CD4-positive, alpha-beta memory T cell (primary cell): ENCODE data around the gene MED26. TPM values are rescaled to one million over a fixed set of nuclear protein-coding genes. Genes with fewer than 3 reads are reported as not detected.
A peak's percentile ranks its signal among the peaks of the same experiment; 100 is the strongest.

Experiments used
- CTCF ChIA-PET: fragments of 350-600 bp; sonication (Branson Sonifier 250); formaldehyde crosslinking; loops from one replicate; lab custom pipeline; 2021; ENCODE audit warnings: inconsistent platforms; ENCODE audit not compliant: partially characterized antibody; lab: Charles Lee
- POLR2A ChIA-PET: fragments of 350-600 bp; sonication (Branson Sonifier 250); formaldehyde crosslinking; loops from one replicate; lab custom pipeline; 2021; ENCODE audit not compliant: partially characterized antibody; lab: Charles Lee
- DNase-seq, 5 donors: peaks; one replicate each; pipeline versions ENCODE4 v3.0.0 to v3.0.0-alpha.2; 2020 to 2022; ENCODE audit warnings: mixed read lengths in 1 of 5
- H3K27ac ChIP-seq: one replicate; pipeline ENCODE4 v1.7.0; 2013; ENCODE audit warnings: low read depth, low read length
- H3K27me3 ChIP-seq: 2 replicates; pipeline ENCODE4 v1.7.0; 2013; ENCODE audit warnings: mild to moderate bottlenecking, low read length, moderate library complexity; ENCODE audit not compliant: insufficient read depth
- H3K36me3 ChIP-seq: 2 replicates; pipeline ENCODE4 v1.7.0; 2013; ENCODE audit warnings: mild to moderate bottlenecking, low read length, moderate library complexity; ENCODE audit not compliant: insufficient read depth
- H3K4me1 ChIP-seq: 2 replicates; pipeline ENCODE4 v1.7.0; 2013; ENCODE audit warnings: mild to moderate bottlenecking, low read length, moderate library complexity; ENCODE audit not compliant: insufficient read depth
- H3K4me3 ChIP-seq, 2 donors: one replicate each; pipeline ENCODE4 v1.7.0; 2013; ENCODE audit warnings: low read length in 2 of 2, mild to moderate bottlenecking in 1 of 2
- H3K9me3 ChIP-seq, 2 donors: one replicate each; pipeline ENCODE4 v1.7.0; 2013; ENCODE audit warnings: low read length in 2 of 2, control low read depth in 1 of 2; ENCODE audit not compliant: control insufficient read depth in 1 of 2
- H3K27ac Mint-ChIP-seq, 7 donors: one replicate each; pipeline ENCODE4 v1.8.0; 2020 to 2021; ENCODE audit warnings: mixed read lengths in 7 of 7, mild to moderate bottlenecking in 6 of 7, inconsistent platforms in 3 of 7, moderate library complexity in 3 of 7
- H3K27me3 Mint-ChIP-seq, 2 donors: one replicate each; pipeline ENCODE4 v1.8.0; 2020 to 2021; ENCODE audit warnings: mixed read lengths in 2 of 2
- H3K36me3 Mint-ChIP-seq, 2 donors: one replicate each; pipeline ENCODE4 v1.8.0; 2020 to 2021; ENCODE audit warnings: mixed read lengths in 2 of 2, inconsistent platforms in 1 of 2, mild to moderate bottlenecking in 1 of 2
- H3K4me1 Mint-ChIP-seq, 4 donors: one replicate each; pipeline ENCODE4 v1.8.0; 2020 to 2021; ENCODE audit warnings: mixed read lengths in 4 of 4, mild to moderate bottlenecking in 1 of 4
- H3K4me3 Mint-ChIP-seq, 8 donors: one replicate each; pipeline ENCODE4 v1.8.0; 2020 to 2021; ENCODE audit warnings: mixed read lengths in 8 of 8, mild to moderate bottlenecking in 7 of 8, moderate library complexity in 6 of 8, inconsistent platforms in 3 of 8
- H3K9me3 Mint-ChIP-seq, 8 donors: one replicate each; pipeline ENCODE4 v1.8.0; 2020 to 2021; ENCODE audit warnings: mixed read lengths in 8 of 8, mild to moderate bottlenecking in 5 of 8, inconsistent platforms in 3 of 8, moderate library complexity in 1 of 8
- intact Hi-C: fragments of 100-400 bp; cut with micrococcal nuclease; formaldehyde crosslinking; loops from one replicate; pipeline ENCODE4 v1.15.1; 2023
- polyA plus RNA-seq, 2 donors: library from polyadenylated mRNA; unstranded; fragments of 300-500 nt; fragmentation: Illumina TruSeq; gene quantifications; one replicate each; pipeline ENCODE4 v1.2.3, GENCODE V29; 2021
- total RNA-seq, 2 experiments: library from RNA; stranded (reverse); gene quantifications; one replicate each; pipeline ENCODE4 v1.2.3, GENCODE V29; 2021

Gene MED26
- total and polyA plus RNA-seq, 4 experiments from 2014 or later, result 3.3 to 18.6 (median 11.2) TPM

GRCh38 chr19:16593181-16593580 is 34.8 kb downstream of the MED26 start:
- CTCF ChIA-PET, result interaction anchor here (1.1 to 1.2 kb wide), 2 partner anchors 19 to 50 kb away, joined by 3 read pairs; no protein-coding TSS in a partner anchor
- intact Hi-C loops, result no loop called here
- no peaks in the 10 kb centered on the region for H3K9me3 Mint-ChIP-seq
- peaks cover 0 to 2% of the 10 kb centered on the region in 2 donors for H3K36me3 Mint-ChIP-seq
- H3K27me3 Mint-ChIP-seq, result no peaks in the 10 kb centered on the region
- no peak for DNase-seq
- H3K4me1 Mint-ChIP-seq, result peaks cover 60 to 89% (median 76%) of the 10 kb centered on the region in 4 donors
- Histone ChIP-seq H3K27me3 (no peaks in the 10 kb centered on the region), H3K4me1 (peaks cover 88% of the 10 kb centered on the region), H3K4me3 (no peak overlapping the region), H3K27ac (no peak overlapping the region), H3K9me3 (no peaks in the 10 kb centered on the region), H3K36me3 (no peaks in the 10 kb centered on the region)
- POLR2A ChIA-PET, result interaction anchor here (0.7 to 1.8 kb wide), 4 partner anchors 9 to 37 kb away, joined by 3 to 6 read pairs (median 4); no protein-coding TSS in a partner anchor
- H3K27ac Mint-ChIP-seq, result peak overlapping the region in 5 of 7 donors; percentile 79 to 98 (median 85)
- H3K4me3 Mint-ChIP-seq, result peak overlapping the region in 1 of 8 donors; percentile 36

GRCh38 chr19:16591803-16592556 is 36.0 kb downstream of the MED26 start:
- intact Hi-C loops, result no loop called here
- ChIA-PET CTCF (no interaction called here), POLR2A (interaction anchor here (11.2 kb wide), 1 partner anchor 19 kb away, joined by 109 read pairs; the partner anchor contains the start of gene SLC35E1)
- Histone ChIP-seq H3K36me3 (no peaks in the 10 kb centered on the region), H3K9me3 (no peaks in the 10 kb centered on the region), H3K27ac (no peak overlapping the region), H3K27me3 (no peaks in the 10 kb centered on the region), H3K4me3 (no peak overlapping the region), H3K4me1 (peaks cover 93% of the 10 kb centered on the region)
- Mint-ChIP-seq H3K4me3 (no peak overlapping the region), H3K27ac (peak overlapping the region in 4 of 7 donors; percentile 27 to 57 (median 36)), H3K27me3 (no peaks in the 10 kb centered on the region), H3K4me1 (peaks cover 63 to 93% (median 79%) of the 10 kb centered on the region in 4 donors), H3K9me3 (no peaks in the 10 kb centered on the region), H3K36me3 (peaks cover 0 to 2% of the 10 kb centered on the region in 2 donors)
- no peak for DNase-seq

GRCh38 chr19:16590876-16591802 is 36.9 kb downstream of the MED26 start:
- no peaks in the 10 kb centered on the region for H3K27me3 Mint-ChIP-seq
- H3K9me3 ChIP-seq, result no peaks in the 10 kb centered on the region
- CTCF ChIA-PET, result no interaction called here
- H3K4me3 Mint-ChIP-seq, result peak overlapping the region in 1 of 8 donors; percentile 15
- no peaks in the 10 kb centered on the region for H3K9me3 Mint-ChIP-seq
- POLR2A ChIA-PET, result interaction anchor here (11.2 kb wide), 1 partner anchor 18 kb away, joined by 109 read pairs; the partner anchor contains the start of gene SLC35E1
- H3K4me1 ChIP-seq, result peaks cover 93% of the 10 kb centered on the region
- intact Hi-C loops, result no loop called here
- peak overlapping the region in 4 of 7 donors; percentile 12 to 57 (median 32) for H3K27ac Mint-ChIP-seq
- H3K4me1 Mint-ChIP-seq, result peaks cover 66 to 93% (median 80%) of the 10 kb centered on the region in 4 donors
- peaks cover 0 to 2% of the 10 kb centered on the region in 2 donors for H3K36me3 Mint-ChIP-seq
- no peak overlapping the region for H3K27ac ChIP-seq
- no peaks in the 10 kb centered on the region for H3K36me3 ChIP-seq
- H3K27me3 ChIP-seq, result no peaks in the 10 kb centered on the region
- DNase-seq, result no peak
- no peak overlapping the region for H3K4me3 ChIP-seq

DNA sequence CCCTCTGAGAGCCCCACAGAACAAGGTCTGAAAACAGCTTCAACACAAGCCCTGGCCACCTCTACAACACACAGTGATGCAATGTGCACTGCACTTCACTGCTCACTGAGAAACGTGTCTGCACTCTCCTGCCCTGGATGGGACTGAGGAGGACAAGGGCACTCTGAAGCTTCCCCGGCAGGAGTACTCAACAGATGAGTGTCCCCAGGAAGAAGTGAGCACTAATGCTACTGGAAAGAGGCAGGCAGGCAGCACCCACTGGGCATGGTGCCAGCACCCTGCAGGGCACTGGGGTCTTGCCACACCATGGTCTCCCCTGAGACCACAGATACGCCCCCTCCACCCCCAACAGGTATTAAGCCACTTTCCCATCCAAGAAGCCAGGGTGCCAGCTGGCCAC is 38.1 kb downstream of the MED26 start:
- Mint-ChIP-seq H3K27me3 (no peaks in the 10 kb centered on the region), H3K9me3 (no peaks in the 10 kb centered on the region), H3K36me3 (peaks cover 0 to 2% of the 10 kb centered on the region in 2 donors), H3K27ac (peak overlapping the region; percentile 1 to 99 (median 95)), H3K4me3 (peak overlapping the region in 1 of 8 donors; percentile 25), H3K4me1 (peaks cover 65 to 93% (median 80%) of the 10 kb centered on the region in 4 donors)
- ChIA-PET POLR2A (interaction anchor here (0.5 to 11.2 kb wide), 3 partner anchors 17 to 116 kb away, joined by 3 to 109 read pairs (median 3); partner anchors contain the start of genes MED26 and SLC35E1), CTCF (no interaction called here)
- Histone ChIP-seq H3K9me3 (no peaks in the 10 kb centered on the region), H3K36me3 (no peaks in the 10 kb centered on the region), H3K27ac (no peak overlapping the region), H3K4me3 (no peak overlapping the region), H3K4me1 (peaks cover 93% of the 10 kb centered on the region), H3K27me3 (no peaks in the 10 kb centered on the region)
- intact Hi-C loops, result no loop called here
- DNase-seq, result no peak

GRCh38 chr19:16588824-16589577 is 39.0 kb downstream of the MED26 start:
- Histone ChIP-seq H3K9me3 (no peaks in the 10 kb centered on the region), H3K4me3 (peak overlapping the region in 1 of 2 donors; percentile 32), H3K27me3 (no peaks in the 10 kb centered on the region), H3K4me1 (peaks cover 92% of the 10 kb centered on the region), H3K36me3 (no peaks in the 10 kb centered on the region), H3K27ac (peak overlapping the region; percentile 58)
- POLR2A ChIA-PET, result interaction anchor here (0.6 to 11.2 kb wide), 7 partner anchors 16 to 71 kb away, joined by 3 to 109 read pairs (median 19); partner anchors contain the start of genes MED26, SLC35E1, SMIM7 and TMEM38A
- Mint-ChIP-seq H3K27me3 (no peaks in the 10 kb centered on the region), H3K36me3 (peaks cover 0 to 2% of the 10 kb centered on the region in 2 donors), H3K9me3 (no peaks in the 10 kb centered on the region), H3K4me3 (peak overlapping the region in 6 of 8 donors; percentile 80 to 90 (median 86)), H3K27ac (peak overlapping the region; percentile 95 to 99 (median 97)), H3K4me1 (peaks cover 63 to 93% (median 78%) of the 10 kb centered on the region in 4 donors)
- no peak for DNase-seq
- CTCF ChIA-PET, result no interaction called here
- intact Hi-C loops, result no loop called here
